Islet of Langerhans (tissue), 1 donor: ENCODE results near the gene IBTK.
"Not testable (repeated sequence)": the region's sequence is repeated elsewhere in the genome, so short reads cannot be mapped to it uniquely, and the experiment has no call there.

Experiments
- FAIRE-seq: peaks from one replicate; lab custom pipeline; 2011; peaks lifted over from hg19 to GRCh38; lab: Jason Lieb, UNC

IBTK gene, protein sequence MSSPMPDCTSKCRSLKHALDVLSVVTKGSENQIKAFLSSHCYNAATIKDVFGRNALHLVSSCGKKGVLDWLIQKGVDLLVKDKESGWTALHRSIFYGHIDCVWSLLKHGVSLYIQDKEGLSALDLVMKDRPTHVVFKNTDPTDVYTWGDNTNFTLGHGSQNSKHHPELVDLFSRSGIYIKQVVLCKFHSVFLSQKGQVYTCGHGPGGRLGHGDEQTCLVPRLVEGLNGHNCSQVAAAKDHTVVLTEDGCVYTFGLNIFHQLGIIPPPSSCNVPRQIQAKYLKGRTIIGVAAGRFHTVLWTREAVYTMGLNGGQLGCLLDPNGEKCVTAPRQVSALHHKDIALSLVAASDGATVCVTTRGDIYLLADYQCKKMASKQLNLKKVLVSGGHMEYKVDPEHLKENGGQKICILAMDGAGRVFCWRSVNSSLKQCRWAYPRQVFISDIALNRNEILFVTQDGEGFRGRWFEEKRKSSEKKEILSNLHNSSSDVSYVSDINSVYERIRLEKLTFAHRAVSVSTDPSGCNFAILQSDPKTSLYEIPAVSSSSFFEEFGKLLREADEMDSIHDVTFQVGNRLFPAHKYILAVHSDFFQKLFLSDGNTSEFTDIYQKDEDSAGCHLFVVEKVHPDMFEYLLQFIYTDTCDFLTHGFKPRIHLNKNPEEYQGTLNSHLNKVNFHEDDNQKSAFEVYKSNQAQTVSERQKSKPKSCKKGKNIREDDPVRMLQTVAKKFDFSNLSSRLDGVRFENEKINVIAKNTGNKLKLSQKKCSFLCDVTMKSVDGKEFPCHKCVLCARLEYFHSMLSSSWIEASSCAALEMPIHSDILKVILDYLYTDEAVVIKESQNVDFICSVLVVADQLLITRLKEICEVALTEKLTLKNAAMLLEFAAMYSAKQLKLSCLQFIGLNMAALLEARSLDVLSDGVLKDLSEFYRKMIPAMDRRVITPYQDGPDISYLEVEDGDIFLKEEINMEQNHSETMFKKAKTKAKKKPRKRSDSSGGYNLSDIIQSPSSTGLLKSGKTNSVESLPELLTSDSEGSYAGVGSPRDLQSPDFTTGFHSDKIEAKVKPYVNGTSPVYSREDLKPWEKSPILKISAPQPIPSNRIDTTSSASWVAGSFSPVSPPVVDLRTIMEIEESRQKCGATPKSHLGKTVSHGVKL (N-terminal part only)

DNA sequence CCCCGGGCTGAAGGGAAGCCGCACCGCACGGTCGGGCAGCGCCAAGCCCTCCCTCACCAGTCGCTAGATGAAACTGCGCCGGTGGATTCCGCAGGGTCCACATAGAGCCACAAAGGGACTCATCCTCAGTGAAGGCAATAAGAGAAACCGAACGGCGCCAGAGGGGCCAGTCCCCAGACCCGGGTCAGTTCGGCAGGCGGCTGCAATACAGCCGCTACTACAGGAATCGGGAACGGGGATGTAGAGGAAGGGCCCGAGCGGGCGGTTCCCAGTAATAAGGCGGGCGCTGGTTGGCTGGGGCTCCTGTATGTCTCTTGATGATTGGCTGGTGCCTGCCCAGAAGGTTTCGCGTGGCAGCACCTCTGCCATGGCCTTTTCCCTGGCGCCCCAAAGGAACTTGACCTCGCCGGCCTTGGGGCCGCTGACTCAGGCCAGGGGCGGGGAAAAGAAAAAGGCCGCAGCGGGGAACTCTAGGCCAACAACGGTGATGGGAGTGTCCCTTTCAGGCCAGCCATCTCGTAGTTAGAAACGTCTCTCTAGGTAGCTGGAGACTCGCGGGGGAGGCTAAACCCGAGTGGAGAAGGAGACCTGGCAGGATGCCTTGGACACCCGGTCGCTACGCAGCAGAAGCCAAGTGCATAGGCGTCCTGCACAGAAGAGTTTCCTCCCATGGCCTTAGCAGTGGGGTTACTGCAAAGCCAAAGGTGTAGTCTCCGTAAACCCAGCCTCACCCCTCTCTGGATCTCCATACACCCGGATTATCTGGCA is at the start of gene IBTK:
Gene IBTK, minus strand, starts transcription at position 240 of the 768 bp plus-strand sequence. CDS start 7,258 bp downstream, outside the sequence.
- peak; percentile 21 for FAIRE-seq

- no peak for FAIRE-seq
Measured at GRCh38 chr6:82283771-82284410, 36.3 kb upstream of the IBTK start.

- FAIRE-seq, result not testable (repeated sequence)
Measured at GRCh38 chr6:82281550-82281949, 34.0 kb upstream of the IBTK start.

GRCh38 chr6:82277686-82278085 is 30.1 kb upstream of the IBTK start:
- FAIRE-seq, result no peak

DNA sequence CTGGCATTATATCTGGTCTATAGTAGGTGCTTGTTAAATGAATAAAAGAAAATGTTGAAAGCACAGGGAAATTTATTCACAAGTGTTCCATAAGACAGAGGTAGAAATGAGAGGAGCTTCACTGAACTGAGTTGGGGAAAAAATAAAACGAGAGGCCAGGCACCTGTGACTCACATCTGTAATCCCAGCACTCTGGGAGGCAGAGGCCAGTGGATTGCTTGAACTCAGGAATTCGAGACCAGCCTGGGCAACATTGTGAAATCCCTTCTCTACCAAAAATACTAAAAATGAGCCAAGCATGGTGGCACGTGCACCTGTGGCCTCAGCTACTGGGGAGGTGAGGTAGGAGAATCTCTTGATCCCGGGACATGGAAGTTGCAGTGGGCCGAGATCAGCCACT is 28.1 kb upstream of the IBTK start:
- FAIRE-seq, result no peak

DNA sequence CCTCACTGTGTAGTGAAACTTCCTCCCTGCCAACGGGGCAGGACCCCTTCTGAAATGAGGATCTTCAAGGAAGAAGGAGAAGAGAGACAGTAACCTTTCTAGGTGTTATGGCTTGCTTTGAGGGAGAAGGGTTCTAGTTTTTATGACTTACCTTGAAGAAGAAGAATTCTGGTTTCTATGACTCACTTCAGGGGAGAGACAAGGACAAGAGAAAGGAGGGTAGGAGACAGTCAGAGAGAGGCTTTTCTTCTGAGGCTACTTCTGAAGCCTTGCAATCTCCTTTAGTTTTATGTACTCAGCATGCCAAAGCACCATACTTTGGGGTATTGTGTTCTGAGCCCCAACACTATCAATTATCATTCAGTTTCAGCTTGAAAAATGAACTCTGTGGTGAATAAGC is 25.8 kb upstream of the IBTK start:
- FAIRE-seq, result no peak

GRCh38 chr6:82270881-82271635 is 23.5 kb upstream of the IBTK start:
- FAIRE-seq, result peak; percentile 98

DNA sequence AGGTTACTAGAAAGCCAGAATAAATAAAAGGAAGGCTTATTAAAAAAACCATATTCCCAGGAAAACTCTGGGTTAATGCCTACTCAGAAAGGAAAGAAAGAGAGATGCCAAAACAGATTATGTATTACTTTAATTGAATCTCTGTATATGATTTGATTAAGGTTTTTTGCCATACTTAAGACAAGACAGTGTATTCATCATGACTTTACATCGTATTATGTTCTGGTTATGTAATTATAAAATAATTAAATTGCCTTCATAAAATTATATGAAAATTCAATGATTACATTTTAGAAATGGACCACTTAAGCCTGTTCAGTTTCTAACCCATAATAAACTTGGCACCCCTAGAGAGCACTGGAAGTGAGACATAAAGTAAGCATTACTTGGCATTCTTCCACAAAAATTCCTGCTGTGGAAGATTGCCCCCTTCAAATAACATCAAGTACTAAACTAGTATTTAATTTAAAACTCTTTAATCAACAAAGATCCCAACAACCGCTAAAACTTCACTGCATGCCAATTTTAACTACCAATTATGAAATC is 20.8 kb upstream of the IBTK start:
- no peak for FAIRE-seq

DNA sequence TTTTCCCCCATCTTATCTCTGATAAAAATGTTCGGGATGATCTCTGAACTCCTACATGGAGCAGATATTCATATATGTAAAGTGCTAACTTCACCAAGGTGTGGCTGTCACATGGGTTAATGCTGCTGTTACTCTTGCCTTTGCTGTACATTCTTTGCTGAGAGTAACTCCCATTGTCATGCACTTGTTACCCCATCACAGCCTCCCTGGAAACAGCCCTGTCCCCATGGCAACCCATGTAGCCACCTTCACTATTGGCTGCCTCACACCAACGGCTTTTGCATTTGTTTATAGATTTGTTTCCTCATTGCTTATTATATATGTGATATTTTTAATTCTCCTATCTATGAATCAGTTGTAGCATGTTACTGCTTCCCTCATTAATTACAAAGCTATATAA is 17.3 kb upstream of the IBTK start:
- FAIRE-seq, result no peak

- no peak for FAIRE-seq
Measured at GRCh38 chr6:82264321-82264720, 16.8 kb upstream of the IBTK start.

DNA sequence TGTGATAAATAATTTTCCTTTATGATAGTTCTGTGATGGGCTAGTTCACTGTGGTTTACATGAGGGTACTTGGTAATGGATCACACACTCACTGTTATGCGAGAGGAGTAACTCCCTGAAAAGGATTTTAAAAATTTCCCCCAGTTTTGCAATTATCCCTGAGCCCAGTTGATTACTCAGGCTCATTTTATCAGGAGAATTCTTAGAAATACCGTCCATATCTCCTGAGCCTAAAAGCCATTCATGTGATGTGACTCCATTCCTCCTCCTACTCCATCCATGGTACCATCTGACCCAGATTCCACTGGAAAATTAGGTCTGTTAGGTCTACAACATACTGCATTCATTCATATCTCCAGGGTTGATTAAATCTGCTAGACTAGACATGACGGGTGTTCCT is 16.4 kb upstream of the IBTK start:
- no peak for FAIRE-seq

DNA sequence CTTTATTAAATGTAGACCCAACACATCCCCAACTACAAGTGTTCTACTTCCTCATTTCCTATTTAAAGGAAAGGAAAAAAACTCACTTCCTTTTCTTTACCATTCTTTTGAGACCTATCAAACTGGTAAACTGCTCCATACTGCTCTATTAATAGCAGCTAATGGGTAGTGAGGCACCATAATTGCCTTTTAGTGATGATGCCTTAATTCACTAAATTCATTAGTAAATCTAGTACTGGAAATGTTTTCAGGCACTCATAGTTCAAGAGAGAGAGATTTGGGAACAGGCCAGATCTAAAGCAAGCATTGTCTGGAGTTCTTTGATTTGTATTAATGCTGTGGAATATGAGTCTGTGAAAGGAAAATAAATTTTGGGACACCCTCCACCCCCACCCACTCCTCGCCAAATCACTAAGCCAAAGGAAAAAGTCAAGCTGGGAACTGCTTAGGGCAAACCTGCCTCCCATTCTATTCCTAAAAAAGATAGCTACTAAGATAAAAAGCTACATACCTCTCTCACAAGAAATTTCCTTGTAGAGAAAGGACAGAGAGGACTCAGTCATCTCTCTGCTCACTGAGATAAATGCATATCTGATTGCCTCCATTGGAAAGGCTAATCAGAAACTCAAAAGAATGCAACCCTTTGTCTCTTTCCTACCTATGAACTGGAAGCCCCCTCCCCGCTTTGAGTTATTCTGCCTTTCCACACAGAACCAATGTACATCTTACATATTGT is 13.6 kb upstream of the IBTK start:
- no peak for FAIRE-seq

DNA sequence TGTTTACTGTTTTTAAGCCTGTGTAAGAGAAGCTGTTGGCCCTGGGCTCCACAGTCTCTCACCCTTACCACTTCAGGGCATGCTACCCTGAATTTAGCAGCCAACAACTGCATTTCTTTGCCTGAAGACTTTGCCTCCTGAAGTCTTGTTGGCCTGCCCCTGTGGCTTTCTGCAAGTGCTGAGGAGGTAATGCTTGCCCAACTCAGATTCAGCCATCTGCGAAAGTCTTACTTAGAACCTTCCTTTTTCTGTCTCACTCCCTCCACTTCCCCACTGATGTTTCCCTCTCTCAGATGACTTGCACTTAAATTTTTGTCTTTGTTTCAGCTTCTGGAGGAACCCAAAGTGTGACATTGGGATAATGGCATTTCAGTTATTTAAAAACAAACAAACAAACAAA is 11.8 kb upstream of the IBTK start:
- FAIRE-seq, result no peak

- no peak for FAIRE-seq
Measured at GRCh38 chr6:82257088-82257774, 9.7 kb upstream of the IBTK start.

- not testable (repeated sequence) for FAIRE-seq
Measured at GRCh38 chr6:82254722-82255121, 7.2 kb upstream of the IBTK start.

- peak; percentile 30 for FAIRE-seq
Measured at GRCh38 chr6:82251942-82252341, 4.4 kb upstream of the IBTK start.

- FAIRE-seq, result no peak
Measured at GRCh38 chr6:82249381-82250253, 2.1 kb upstream of the IBTK start.

DNA sequence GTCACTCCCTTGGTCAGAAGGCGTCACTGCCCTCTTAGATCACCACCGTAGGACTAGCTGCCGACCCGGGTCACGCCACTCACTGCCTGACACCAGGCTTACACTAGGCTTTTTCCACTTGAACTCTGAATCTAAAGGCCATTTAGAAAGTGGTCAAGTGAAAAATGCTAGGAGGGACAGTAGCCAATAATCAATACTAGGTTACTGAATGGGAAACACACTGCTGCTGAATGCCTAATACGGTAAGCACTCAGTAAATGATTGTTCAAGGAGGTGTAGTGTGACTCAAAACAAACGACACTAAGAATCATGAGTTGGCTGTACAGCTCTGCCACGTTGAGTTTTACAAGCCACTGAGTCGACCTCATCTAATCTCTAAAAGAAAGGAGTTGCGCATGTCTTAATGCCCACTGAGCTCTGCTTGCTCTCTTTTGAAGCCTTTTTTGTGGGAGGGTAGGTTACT is 760 bp upstream of the IBTK start:
- peak; percentile 78 for FAIRE-seq
